DOHH2 (cell line): ENCODE results near the gene VAC14.

Experiments used
- CTCF ChIP-seq: fragments of 200-600 bp; sonication (generic); IDR thresholded peaks from one replicate; pipeline ENCODE4 v1.5.1; 2014; ENCODE audit warnings: antibody characterized with exemption, mild to moderate bottlenecking, low read depth, low read length; ENCODE audit not compliant: poor library complexity, severe bottlenecking
- EZH2phosphoT487 ChIP-seq: fragments of 200-600 bp; sonication (generic); IDR thresholded peaks from 2 replicates; pipeline ENCODE4 v1.6.1; 2017; ENCODE audit warnings: borderline replicate concordance, mild to moderate bottlenecking, antibody characterized with exemption, low read length, moderate library complexity, mixed read lengths

GRCh38 chr16:70754851-70755600 lies 45.9 kb downstream of the VAC14 start:
- TF ChIP-seq CTCF: no peak
- no peak for TF ChIP-seq EZH2phosphoT487
